Activated CD4-positive, alpha-beta T cell treated with anti-CD3 and anti-CD28 coated beads, Interleukin-2, amount 10 ng/mL, durations not matched to agents 7 days and 5 days (primary cell): ENCODE data around the gene FITM1. TPM values are rescaled to one million over a fixed set of nuclear protein-coding genes. Genes with fewer than 3 reads are reported as not detected.
"Not testable (repeated sequence)": the region's sequence is repeated elsewhere in the genome, so short reads cannot be mapped to it uniquely, and the experiment has no call there.

Experiments
- CTCF ChIA-PET: fragments of 350-600 bp; sonication (Branson Sonifier 250); formaldehyde crosslinking; loops from one replicate; lab custom pipeline; 2021; ENCODE audit warnings: antibody characterized with exemption; lab: Charles Lee
- POLR2A ChIA-PET: fragments of 350-600 bp; sonication (Branson Sonifier 250); formaldehyde crosslinking; loops from one replicate; lab custom pipeline; 2021; ENCODE audit warnings: antibody characterized with exemption; lab: Charles Lee
- DNase-seq: peaks from one replicate; pipeline ENCODE4 v3.0.0-alpha.2; 2020
- H3K27ac Mint-ChIP-seq: one replicate; pipeline ENCODE4 v1.8.0; 2021; ENCODE audit warnings: mild to moderate bottlenecking, moderate library complexity, mixed read lengths
- H3K27me3 Mint-ChIP-seq: one replicate; pipeline ENCODE4 v1.8.0; 2021; ENCODE audit warnings: mixed read lengths
- H3K36me3 Mint-ChIP-seq: one replicate; pipeline ENCODE4 v1.8.0; 2021; ENCODE audit warnings: low read depth, mixed read lengths
- H3K4me1 Mint-ChIP-seq: one replicate; pipeline ENCODE4 v1.8.0; 2021; ENCODE audit warnings: mixed read lengths
- H3K4me3 Mint-ChIP-seq: one replicate; pipeline ENCODE4 v1.8.0; 2021; ENCODE audit warnings: mild to moderate bottlenecking, moderate library complexity, mixed read lengths
- H3K9me3 Mint-ChIP-seq: one replicate; pipeline ENCODE4 v1.8.0; 2021; ENCODE audit warnings: mixed read lengths
- total RNA-seq, 2 experiments: library from RNA; stranded (reverse); gene quantifications; one replicate each; pipeline ENCODE4 v1.2.3, GENCODE V29; 2021

FITM1 gene
- total RNA-seq, 2 experiments from 2014 or later: 1.9 to 2.0 TPM

- no peak for DNase-seq
- H3K4me3 Mint-ChIP-seq: no peak overlapping the region
- ChIA-PET POLR2A (no interaction called here), CTCF (interaction anchor here (0.9 to 1.4 kb wide), 2 partner anchors 8 to 10 kb away, joined by 3 read pairs; no protein-coding TSS in a partner anchor)
- peaks cover 60% of the 10 kb centered on the region for H3K36me3 Mint-ChIP-seq
- H3K9me3 Mint-ChIP-seq: no peaks in the 10 kb centered on the region
- peak overlapping the region; percentile 29 for H3K27ac Mint-ChIP-seq
- peaks cover 13% of the 10 kb centered on the region for H3K4me1 Mint-ChIP-seq
- H3K27me3 Mint-ChIP-seq: no peaks in the 10 kb centered on the region
Observed at GRCh38 chr14:24100197-24100981, 30.1 kb upstream of the FITM1 start.

- Mint-ChIP-seq H3K4me1 (peaks cover 11% of the 10 kb centered on the region), H3K27me3 (no peaks in the 10 kb centered on the region), H3K36me3 (peaks cover 58% of the 10 kb centered on the region), H3K9me3 (no peaks in the 10 kb centered on the region), H3K4me3 (no peak overlapping the region), H3K27ac (no peak overlapping the region)
- DNase-seq: no peak
- ChIA-PET POLR2A (no interaction called here), CTCF (interaction anchor here (0.9 to 1.4 kb wide), 2 partner anchors 8 to 10 kb away, joined by 3 read pairs; no protein-coding TSS in a partner anchor)
Observed at GRCh38 chr14:24100982-24101494, 29.4 kb upstream of the FITM1 start.

GRCh38 chr14:24102357-24103048, 28.0 kb upstream of the FITM1 start:
- DNase-seq: no peak
- no peak overlapping the region for H3K27ac Mint-ChIP-seq
- H3K27me3 Mint-ChIP-seq: no peaks in the 10 kb centered on the region
- ChIA-PET CTCF (interaction anchor here (0.6 to 9.3 kb wide), 6 partner anchors 8 to 169 kb away, joined by 3 to 138 read pairs (median 6); partner anchors contain the start of genes DCAF11, IRF9, NRL and PCK2), POLR2A (no interaction called here)
- H3K36me3 Mint-ChIP-seq: peaks cover 52% of the 10 kb centered on the region
- H3K9me3 Mint-ChIP-seq: no peaks in the 10 kb centered on the region
- peaks cover 14% of the 10 kb centered on the region for H3K4me1 Mint-ChIP-seq
- no peak overlapping the region for H3K4me3 Mint-ChIP-seq

- DNase-seq: no peak
- ChIA-PET CTCF (interaction anchor here (1.0 to 9.3 kb wide), 4 partner anchors 9 to 58 kb away, joined by 3 to 138 read pairs (median 6); partner anchors contain the start of genes IRF9 and PCK2), POLR2A (no interaction called here)
- no peak overlapping the region for H3K27ac Mint-ChIP-seq
- no peak overlapping the region for H3K4me3 Mint-ChIP-seq
- H3K27me3 Mint-ChIP-seq: no peaks in the 10 kb centered on the region
- H3K4me1 Mint-ChIP-seq: peaks cover 22% of the 10 kb centered on the region
- H3K9me3 Mint-ChIP-seq: no peaks in the 10 kb centered on the region
- H3K36me3 Mint-ChIP-seq: peaks cover 46% of the 10 kb centered on the region
Observed at GRCh38 chr14:24103451-24103850, 27.0 kb upstream of the FITM1 start.

GRCh38 chr14:24105609-24106239, 24.7 kb upstream of the FITM1 start:
- H3K27me3 Mint-ChIP-seq, H3K4me3 Mint-ChIP-seq, DNase-seq, H3K9me3 Mint-ChIP-seq, POLR2A ChIA-PET: not testable (repeated sequence)
- CTCF ChIA-PET: interaction anchor here (0.8 to 9.3 kb wide), 3 partner anchors 12 to 26 kb away, joined by 3 to 138 read pairs (median 4); partner anchors contain the start of gene PCK2
- peaks cover 29% of the 10 kb centered on the region for H3K36me3 Mint-ChIP-seq
- H3K27ac Mint-ChIP-seq: peak overlapping the region; percentile 72
- peaks cover 37% of the 10 kb centered on the region for H3K4me1 Mint-ChIP-seq

- H3K4me3 Mint-ChIP-seq: no peak overlapping the region
- CTCF ChIA-PET: interaction anchor here (1.2 to 9.3 kb wide), 3 partner anchors 13 to 54 kb away, joined by 4 to 138 read pairs (median 33); partner anchors contain the start of genes IRF9 and PCK2
- H3K27ac Mint-ChIP-seq: no peak overlapping the region
- no peaks in the 10 kb centered on the region for H3K9me3 Mint-ChIP-seq
- DNase-seq: no peak
- POLR2A ChIA-PET: interaction anchor here (0.6 kb wide), 2 partner anchors 8 to 55 kb away, joined by 3 to 4 read pairs; no protein-coding TSS in a partner anchor
- peaks cover 25% of the 10 kb centered on the region for H3K36me3 Mint-ChIP-seq
- peaks cover 42% of the 10 kb centered on the region for H3K4me1 Mint-ChIP-seq
- no peaks in the 10 kb centered on the region for H3K27me3 Mint-ChIP-seq
Observed at GRCh38 chr14:24106672-24107271, 23.7 kb upstream of the FITM1 start.

- CTCF ChIA-PET: interaction anchor here (0.5 to 9.3 kb wide), 37 partner anchors 8 to 1098 kb away, joined by 3 to 138 read pairs (median 3); partner anchors contain the start of genes CARMIL3, DHRS4L2, EMC9 and IRF9
- Mint-ChIP-seq H3K36me3 (peaks cover 19% of the 10 kb centered on the region), H3K9me3 (no peaks in the 10 kb centered on the region), H3K27ac (peak overlapping the region; percentile 96), H3K27me3 (no peaks in the 10 kb centered on the region), H3K4me1 (peaks cover 44% of the 10 kb centered on the region), H3K4me3 (no peak overlapping the region)
- no peak for DNase-seq
- POLR2A ChIA-PET: interaction anchor here (0.9 to 1.1 kb wide), 3 partner anchors 14 to 138 kb away, joined by 3 to 13 read pairs (median 4); partner anchors contain the start of gene PCK2
Observed at GRCh38 chr14:24108336-24108874, 22.1 kb upstream of the FITM1 start.

GRCh38 chr14:24110060-24110459, 20.4 kb upstream of the FITM1 start:
- CTCF ChIA-PET: interaction anchor here (0.6 to 9.3 kb wide), 13 partner anchors 12 to 853 kb away, joined by 3 to 138 read pairs (median 6); partner anchors contain the start of genes EMC9, FITM1, IRF9 and PCK2
- Mint-ChIP-seq H3K4me3 (no peak overlapping the region), H3K27me3 (no peaks in the 10 kb centered on the region), H3K9me3 (no peaks in the 10 kb centered on the region), H3K27ac (no peak overlapping the region), H3K4me1 (peaks cover 44% of the 10 kb centered on the region), H3K36me3 (peaks cover 11% of the 10 kb centered on the region)
- POLR2A ChIA-PET: interaction anchor here (0.6 to 1.0 kb wide), 2 partner anchors 31 to 1050 kb away, joined by 3 to 4 read pairs; partner anchors contain the start of gene EMC9
- no peak for DNase-seq

GRCh38 chr14:24110523-24110922, 19.9 kb upstream of the FITM1 start:
- ChIA-PET CTCF (interaction anchor here (0.7 to 9.3 kb wide), 10 partner anchors 14 to 168 kb away, joined by 3 to 138 read pairs (median 7); partner anchors contain the start of genes FITM1, IRF9, PCK2 and PSME1), POLR2A (interaction anchor here (0.6 to 1.0 kb wide), 2 partner anchors 31 to 1050 kb away, joined by 3 to 4 read pairs; partner anchors contain the start of gene EMC9)
- Mint-ChIP-seq H3K4me1 (peaks cover 49% of the 10 kb centered on the region), H3K27ac (no peak overlapping the region), H3K9me3 (no peaks in the 10 kb centered on the region), H3K27me3 (no peaks in the 10 kb centered on the region), H3K36me3 (peaks cover 13% of the 10 kb centered on the region), H3K4me3 (no peak overlapping the region)
- DNase-seq: no peak

- Mint-ChIP-seq H3K4me3 (peak overlapping the region; percentile 100), H3K27me3 (no peaks in the 10 kb centered on the region), H3K4me1 (peaks cover 53% of the 10 kb centered on the region), H3K36me3 (peaks cover 33% of the 10 kb centered on the region), H3K9me3 (no peaks in the 10 kb centered on the region), H3K27ac (peak overlapping the region; percentile 99)
- CTCF ChIA-PET: interaction anchor here (0.5 to 2.7 kb wide), 6 partner anchors 19 to 246 kb away, joined by 3 to 23 read pairs (median 6); partner anchors contain the start of gene IRF9
- DNase-seq: no peak
- POLR2A ChIA-PET: interaction anchor here (0.8 to 2.3 kb wide), 5 partner anchors 18 to 48 kb away, joined by 3 to 11 read pairs (median 5); partner anchors contain the start of genes EMC9, IRF9, PCK2 and PSME1
Observed at GRCh38 chr14:24113379-24113800, 17.1 kb upstream of the FITM1 start.
